CD4-positive, alpha-beta T cell treated with Interleukin-10 for 1 hour (primary cell): ENCODE results near the gene MIDN.

Experiments used
- DNase-seq: peaks from one replicate; pipeline ENCODE4 v3.0.0-alpha.2; 2020

The MIDN gene

GRCh38 chr19:1283917-1284292 lies 35.5 kb downstream of the MIDN start:
- DNase-seq = no peak

GRCh38 chr19:1284293-1284978 lies 36.1 kb downstream of the MIDN start:
- DNase-seq = no peak

GRCh38 chr19:1284979-1285736 lies 36.8 kb downstream of the MIDN start:
- DNase-seq = no peak

GRCh38 chr19:1285737-1286360 lies 37.5 kb downstream of the MIDN start, which contains the start of gene EFNA2:
EFNA2 (plus strand) TSS chr19:1285873; CDS start chr19:1286169, 296 bp downstream.
- DNase-seq = no peak

- no peak for DNase-seq
Observed at GRCh38 chr19:1286487-1287353, 38.3 kb downstream of the MIDN start.

- no peak for DNase-seq
Observed at GRCh38 chr19:1287354-1288225, 39.2 kb downstream of the MIDN start.

GRCh38 chr19:1288226-1288612 lies 39.8 kb downstream of the MIDN start:
- no peak for DNase-seq

- DNase-seq = no peak
Observed at GRCh38 chr19:1288833-1289685, 40.7 kb downstream of the MIDN start.

- no peak for DNase-seq
Observed at GRCh38 chr19:1289686-1290025, 41.3 kb downstream of the MIDN start.

- no peak for DNase-seq
Observed at GRCh38 chr19:1290196-1290702, 41.9 kb downstream of the MIDN start.

- no peak for DNase-seq
Observed at GRCh38 chr19:1290703-1291651, 42.6 kb downstream of the MIDN start.

GRCh38 chr19:1291761-1292418 lies 43.5 kb downstream of the MIDN start:
- DNase-seq = no peak

GRCh38 chr19:1292419-1293151 lies 44.2 kb downstream of the MIDN start:
- no peak for DNase-seq

- no peak for DNase-seq
Observed at GRCh38 chr19:1293782-1294604, 45.6 kb downstream of the MIDN start.

- DNase-seq = no peak
Observed at GRCh38 chr19:1294688-1295087, 46.3 kb downstream of the MIDN start.

GRCh38 chr19:1295169-1296012 lies 47.0 kb downstream of the MIDN start:
- peak; percentile 44 for DNase-seq
